PC-9 (cell line): Measurements from ENCODE around the gene MSI2. TPM values are rescaled to one million over a fixed set of nuclear protein-coding genes. Genes with fewer than 3 reads are reported as not detected.

Experiments
- BruUV-seq: library from RNA; stranded (reverse); fragments of 400-500 nt; replicated peaks from 2 replicates; lab custom pipeline; 2021; lab: Mats Ljungman, UMichigan
- CTCF ChIA-PET: fragments of 300-600 bp; sonication (Branson Sonifier 250); formaldehyde crosslinking; loops from one replicate; lab custom pipeline; 2022; ENCODE audit warnings: antibody characterized with exemption; lab: Charles Lee
- POLR2A ChIA-PET: fragments of 300-600 bp; sonication (Branson Sonifier 250); formaldehyde crosslinking; loops from one replicate; lab custom pipeline; 2022; ENCODE audit warnings: antibody characterized with exemption; ENCODE audit not compliant: unreplicated experiment; lab: Charles Lee
- DNase-seq, 2 experiments: peaks; one replicate each; pipeline versions ENCODE4 v3.0.0 to v3.0.0-alpha.2; 2015 to 2022; ENCODE audit warnings: mixed read lengths in 1 of 2
- H2AFZ ChIP-seq: fragments of 200-600 bp; sonication (generic); 2 replicates; pipeline ENCODE4 v1.8.1; 2017; ENCODE audit warnings: antibody characterized with exemption
- H3F3A ChIP-seq: fragments of 200-600 bp; sonication (generic); 2 replicates; pipeline ENCODE4 v1.8.1; 2017; ENCODE audit warnings: antibody characterized with exemption, mild to moderate bottlenecking, low read depth; ENCODE audit not compliant: insufficient read depth
- H3K27ac ChIP-seq: fragments of 200-600 bp; sonication (generic); 2 replicates; pipeline ENCODE4 v1.6.1; 2016; ENCODE audit warnings: mixed run types
- H3K27me3 ChIP-seq: fragments of 200-600 bp; sonication (generic); 2 replicates; pipeline ENCODE4 v1.6.1; 2016; ENCODE audit warnings: low read depth, mixed run types; ENCODE audit not compliant: insufficient read depth
- H3K36me3 ChIP-seq: fragments of 200-600 bp; sonication (generic); 2 replicates; pipeline ENCODE4 v1.6.1; 2016; ENCODE audit warnings: low read depth, mixed run types
- H3K4me1 ChIP-seq: fragments of 200-600 bp; sonication (generic); replicated peaks from 2 replicates; pipeline ENCODE4 v1.6.1; 2016; ENCODE audit warnings: mixed run types; ENCODE audit not compliant: insufficient read depth
- H3K4me2 ChIP-seq: fragments of 200-600 bp; sonication (generic); 2 replicates; pipeline ENCODE4 v1.6.1; 2017; ENCODE audit warnings: mixed run types
- H3K4me3 ChIP-seq: fragments of 200-600 bp; sonication (generic); 2 replicates; pipeline ENCODE4 v1.6.1; 2016; ENCODE audit warnings: mixed run types
- H3K79me2 ChIP-seq: fragments of 200-600 bp; sonication (generic); 2 replicates; pipeline ENCODE4 v1.6.1; 2017; ENCODE audit warnings: low read depth, mixed run types
- H3K9me2 ChIP-seq: fragments of 200-600 bp; sonication (generic); 2 replicates; pipeline ENCODE4 v1.8.1; 2017; ENCODE audit warnings: mild to moderate bottlenecking; ENCODE audit not compliant: insufficient read depth
- H3K9me3 ChIP-seq: fragments of 200-600 bp; sonication (generic); 2 replicates; pipeline ENCODE4 v1.8.1; 2016; ENCODE audit warnings: low read depth; ENCODE audit not compliant: insufficient read depth
- H4K20me1 ChIP-seq: fragments of 200-600 bp; sonication (generic); 2 replicates; pipeline ENCODE4 v1.8.1; 2017; ENCODE audit not compliant: insufficient read depth
- CTCF ChIP-seq: fragments of 200-600 bp; sonication (generic); conservative IDR thresholded peaks from 2 replicates; pipeline ENCODE4 v1.6.1; 2017; ENCODE audit warnings: mixed run types, antibody characterized with exemption, mild to moderate bottlenecking, moderate library complexity
- EZH2 ChIP-seq: fragments of 200-600 bp; sonication (generic); IDR thresholded peaks from 2 replicates; pipeline ENCODE4 v1.8.0; 2017; ENCODE audit warnings: antibody characterized with exemption, low read depth
- intact Hi-C: fragments of 100-400 bp; cut with micrococcal nuclease; formaldehyde crosslinking; loops from one replicate; pipeline ENCODE4 v1.10.0; 2022; ENCODE audit not compliant: unreplicated experiment
- total RNA-seq: library from RNA; stranded (reverse); gene quantifications from 2 replicates; pipeline ENCODE4 v1.2.3, GENCODE V29; 2021

Gene MSI2
- total RNA-seq, 1 experiment from 2014 or later = 15.7 TPM

- POLR2A ChIA-PET = no interaction called here
- TF ChIP-seq CTCF (no peak), EZH2 (no peak)
- Histone ChIP-seq H3K9me3 (no peaks in the 10 kb centered on the region), H3K27ac (no peak overlapping the region), H3K9me2 (no peaks in the 10 kb centered on the region), H3K36me3 (no peaks in the 10 kb centered on the region), H3F3A (no peaks in the 10 kb centered on the region), H3K4me1 (no peaks in the 10 kb centered on the region), H4K20me1 (no peaks in the 10 kb centered on the region), H3K4me3 (no peak overlapping the region), H3K27me3 (peaks cover 94% of the 10 kb centered on the region), H2AFZ (no peak overlapping the region), H3K79me2 (no peaks in the 10 kb centered on the region), H3K4me2 (no peak overlapping the region)
- CTCF ChIA-PET = no interaction called here
- intact Hi-C loops = no loop called here
- no TSS peak for BruUV-seq
- no peak for DNase-seq
Measured at GRCh38 chr17:57726213-57726790, 470.0 kb downstream of the MSI2 start.

GRCh38 chr17:57726838-57727237, 470.5 kb downstream of the MSI2 start:
- Histone ChIP-seq H3K4me2 (no peak overlapping the region), H3K4me1 (no peaks in the 10 kb centered on the region), H3K27ac (no peak overlapping the region), H3F3A (no peaks in the 10 kb centered on the region), H3K79me2 (no peaks in the 10 kb centered on the region), H3K4me3 (no peak overlapping the region), H3K27me3 (peaks cover 94% of the 10 kb centered on the region), H3K9me2 (no peaks in the 10 kb centered on the region), H3K9me3 (no peaks in the 10 kb centered on the region), H4K20me1 (no peaks in the 10 kb centered on the region), H3K36me3 (no peaks in the 10 kb centered on the region), H2AFZ (no peak overlapping the region)
- no peak for TF ChIP-seq EZH2
- no peak for TF ChIP-seq CTCF
- no TSS peak for BruUV-seq
- no peak for DNase-seq
- POLR2A ChIA-PET = no interaction called here
- CTCF ChIA-PET = no interaction called here
- intact Hi-C loops = no loop called here

GRCh38 chr17:57727630-57728175, 471.4 kb downstream of the MSI2 start:
- no peaks in the 10 kb centered on the region for H4K20me1 ChIP-seq
- ChIA-PET CTCF (interaction anchor here (0.6 kb wide), 1 partner anchor 616 kb away, joined by 4 read pairs; no protein-coding TSS in a partner anchor), POLR2A (no interaction called here)
- H3K36me3 ChIP-seq = no peaks in the 10 kb centered on the region
- H3K79me2 ChIP-seq = no peaks in the 10 kb centered on the region
- intact Hi-C loops = no loop called here
- DNase-seq = no peak
- H3K27ac ChIP-seq = no peak overlapping the region
- H3F3A ChIP-seq = no peaks in the 10 kb centered on the region
- H3K27me3 ChIP-seq = peaks cover 90% of the 10 kb centered on the region
- H2AFZ ChIP-seq = no peak overlapping the region
- TF ChIP-seq CTCF = no peak
- no peak for TF ChIP-seq EZH2
- H3K4me3 ChIP-seq = no peak overlapping the region
- no peaks in the 10 kb centered on the region for H3K4me1 ChIP-seq
- H3K9me2 ChIP-seq = no peaks in the 10 kb centered on the region
- no TSS peak for BruUV-seq
- H3K4me2 ChIP-seq = no peak overlapping the region
- no peaks in the 10 kb centered on the region for H3K9me3 ChIP-seq
